ENCODE data around the gene PPP6R2.

GRCh38 chr22:50302564-50302963 is 40.6 kb upstream of the PPP6R2 start:
- TF ChIP-seq CTCF (IDR thresholded peaks at IDR 0.05; ENCODE audit: poor library complexity, severe bottlenecking) (no peak), EZH2 (IDR thresholded peaks at IDR 0.05; ENCODE audit: borderline replicate concordance, insufficient read depth, low read length, poor library complexity, severe bottlenecking) (no peak), POLR2AphosphoS5 (IDR thresholded peaks at IDR 0.05) (no peak), TAF1 (IDR thresholded peaks at IDR 0.05; ENCODE audit: low read depth) (no peak), EP300 (conservative IDR thresholded peaks at IDR 0.05; ENCODE audit: poor library complexity, severe bottlenecking) (no peak), RAD21 (conservative IDR thresholded peaks at IDR 0.05) (no peak), SMC3 (conservative IDR thresholded peaks at IDR 0.05; ENCODE audit: poor library complexity) (no peak), MXI1 (conservative IDR thresholded peaks at IDR 0.05; ENCODE audit: poor library complexity, severe bottlenecking) (no peak)
- TF ChIP-seq, protein P1, sequence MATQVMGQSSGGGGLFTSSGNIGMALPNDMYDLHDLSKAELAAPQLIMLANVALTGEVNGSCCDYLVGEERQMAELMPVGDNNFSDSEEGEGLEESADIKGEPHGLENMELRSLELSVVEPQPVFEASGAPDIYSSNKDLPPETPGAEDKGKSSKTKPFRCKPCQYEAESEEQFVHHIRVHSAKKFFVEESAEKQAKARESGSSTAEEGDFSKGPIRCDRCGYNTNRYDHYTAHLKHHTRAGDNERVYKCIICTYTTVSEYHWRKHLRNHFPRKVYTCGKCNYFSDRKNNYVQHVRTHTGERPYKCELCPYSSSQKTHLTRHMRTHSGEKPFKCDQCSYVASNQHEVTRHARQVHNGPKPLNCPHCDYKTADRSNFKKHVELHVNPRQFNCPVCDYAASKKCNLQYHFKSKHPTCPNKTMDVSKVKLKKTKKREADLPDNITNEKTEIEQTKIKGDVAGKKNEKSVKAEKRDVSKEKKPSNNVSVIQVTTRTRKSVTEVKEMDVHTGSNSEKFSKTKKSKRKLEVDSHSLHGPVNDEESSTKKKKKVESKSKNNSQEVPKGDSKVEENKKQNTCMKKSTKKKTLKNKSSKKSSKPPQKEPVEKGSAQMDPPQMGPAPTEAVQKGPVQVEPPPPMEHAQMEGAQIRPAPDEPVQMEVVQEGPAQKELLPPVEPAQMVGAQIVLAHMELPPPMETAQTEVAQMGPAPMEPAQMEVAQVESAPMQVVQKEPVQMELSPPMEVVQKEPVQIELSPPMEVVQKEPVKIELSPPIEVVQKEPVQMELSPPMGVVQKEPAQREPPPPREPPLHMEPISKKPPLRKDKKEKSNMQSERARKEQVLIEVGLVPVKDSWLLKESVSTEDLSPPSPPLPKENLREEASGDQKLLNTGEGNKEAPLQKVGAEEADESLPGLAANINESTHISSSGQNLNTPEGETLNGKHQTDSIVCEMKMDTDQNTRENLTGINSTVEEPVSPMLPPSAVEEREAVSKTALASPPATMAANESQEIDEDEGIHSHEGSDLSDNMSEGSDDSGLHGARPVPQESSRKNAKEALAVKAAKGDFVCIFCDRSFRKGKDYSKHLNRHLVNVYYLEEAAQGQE (IDR thresholded peaks at IDR 0.05; ENCODE audit: borderline replicate concordance), result no peak

Measured in neural cell (in vitro differentiated cells).